NK-92 (cell line): ENCODE results near the gene ZNF281.
"Not testable (repeated sequence)": the region's sequence is repeated elsewhere in the genome, so short reads cannot be mapped to it uniquely, and the experiment has no call there.

Source experiments
- DNase-seq: peaks from one replicate; lab custom pipeline; 2025; ENCODE audit not compliant: unreplicated experiment; lab: John Stamatoyannopoulos, UW

The ZNF281 gene

GRCh38 chr1:200409761-200410565 is at the start of gene ZNF281:
Gene ZNF281, minus strand, starts transcription at chr1:200410036. Its CDS starts 331 bp downstream, at chr1:200409705.
- peak; percentile 83 for DNase-seq

GRCh38 chr1:200458780-200459179 is 48.9 kb upstream of the ZNF281 start:
- no peak for DNase-seq

- DNase-seq: no peak
Observed at GRCh38 chr1:200457810-200458209, 48.0 kb upstream of the ZNF281 start.

- DNase-seq: no peak
Observed at GRCh38 chr1:200454425-200454824, 44.6 kb upstream of the ZNF281 start.

GRCh38 chr1:200453553-200453905 is 43.7 kb upstream of the ZNF281 start:
- DNase-seq: no peak

- no peak for DNase-seq
Observed at GRCh38 chr1:200452850-200453552, 43.2 kb upstream of the ZNF281 start.

GRCh38 chr1:200448034-200448762 is 38.4 kb upstream of the ZNF281 start:
- no peak for DNase-seq

- DNase-seq: no peak
Observed at GRCh38 chr1:200445213-200445612, 35.4 kb upstream of the ZNF281 start.

GRCh38 chr1:200444478-200444877 is 34.6 kb upstream of the ZNF281 start:
- DNase-seq: no peak

GRCh38 chr1:200443860-200444259 is 34.0 kb upstream of the ZNF281 start:
- no peak for DNase-seq

- no peak for DNase-seq
Observed at GRCh38 chr1:200442537-200443156, 32.8 kb upstream of the ZNF281 start.

- no peak for DNase-seq
Observed at GRCh38 chr1:200442023-200442422, 32.2 kb upstream of the ZNF281 start.

GRCh38 chr1:200438911-200439310 is 29.1 kb upstream of the ZNF281 start:
- DNase-seq: no peak

- not testable (repeated sequence) for DNase-seq
Observed at GRCh38 chr1:200438413-200438812, 28.6 kb upstream of the ZNF281 start.

- DNase-seq: no peak
Observed at GRCh38 chr1:200437556-200438203, 27.8 kb upstream of the ZNF281 start.

- DNase-seq: no peak
Observed at GRCh38 chr1:200437088-200437487, 27.3 kb upstream of the ZNF281 start.

GRCh38 chr1:200436436-200436835 is 26.6 kb upstream of the ZNF281 start:
- no peak for DNase-seq

- DNase-seq: no peak
Observed at GRCh38 chr1:200435200-200435780, 25.5 kb upstream of the ZNF281 start.

GRCh38 chr1:200433586-200433985 is 23.8 kb upstream of the ZNF281 start:
- no peak for DNase-seq

GRCh38 chr1:200432586-200432985 is 22.8 kb upstream of the ZNF281 start:
- no peak for DNase-seq
